ENCODE results near the gene NTM.

DNA sequence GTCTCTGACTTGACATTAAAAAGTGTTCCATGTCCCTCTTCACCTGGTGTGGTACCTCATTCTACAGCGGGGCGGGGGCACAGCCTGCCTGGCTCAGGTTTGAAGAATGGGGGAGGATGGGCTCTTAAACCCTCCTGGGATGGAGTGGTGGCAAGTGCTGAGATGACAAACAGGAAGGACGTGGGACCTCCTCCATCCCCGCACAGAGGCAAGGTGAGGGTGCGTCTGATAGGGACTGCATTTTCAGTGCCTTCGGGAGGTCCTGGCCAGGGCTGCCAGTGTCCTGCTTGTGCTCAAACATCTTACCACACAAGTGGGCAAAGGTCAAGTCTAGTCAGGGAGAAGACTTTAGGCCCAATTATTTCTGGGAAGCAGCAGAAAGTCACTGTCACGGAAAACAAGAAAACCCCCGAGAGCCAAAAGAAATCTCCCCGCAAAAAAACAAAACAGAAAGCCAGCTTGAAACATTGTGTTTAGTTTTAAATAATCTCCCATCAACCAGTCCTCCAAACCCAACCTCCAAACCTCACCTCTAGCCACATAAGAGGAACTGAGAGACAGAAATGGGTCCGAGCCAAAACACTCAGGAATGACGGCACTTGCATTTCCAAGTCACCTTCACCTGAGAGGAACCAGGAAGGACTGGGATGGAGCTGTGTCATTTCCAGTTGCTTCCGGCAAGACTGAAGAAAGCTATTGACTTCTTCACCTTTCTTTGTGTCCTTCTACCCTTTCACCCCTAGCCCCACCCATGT lies 966.5 kb downstream of the NTM start:
- TF ChIP-seq POLR2A (IDR thresholded peaks at IDR 0.05) (no peak), CTCF (IDR thresholded peaks at IDR 0.05) (no peak)

Measured in adrenal gland (tissue), 5 donors.